H1 (cell line): ENCODE results near the gene SLFN12L. TPM values are rescaled to one million over a fixed set of nuclear protein-coding genes. Genes with fewer than 3 reads are reported as not detected.

ENCODE experiments used
- BACH1 ChIP-seq: IDR thresholded peaks from 2 replicates; pipeline ENCODE4 v1.6.1; 2012; ENCODE audit warnings: low read length, improper control_type of control experiment
- CBX5 ChIP-seq: fragments of 300-800, 300-1000 bp; sonication (generic); IDR thresholded peaks from 2 replicates; pipeline ENCODE4 v1.7.1; 2016; ENCODE audit warnings: antibody characterized with exemption, low read length, low read depth
- CHD2 ChIP-seq: IDR thresholded peaks from 2 replicates; pipeline ENCODE4 v1.6.1; 2012; ENCODE audit warnings: low read length, improper control_type of control experiment
- CTCF ChIP-seq, 3 experiments: IDR thresholded peaks; 1 replicate in 2 of 3; 2 replicates in 1 of 3; pipeline versions ENCODE4 v1.5.1 to v1.6.1; 2011; ENCODE audit warnings: low read length in 3 of 3, mild to moderate bottlenecking in 3 of 3, inconsistent platforms in 2 of 3, low read depth in 1 of 3, moderate library complexity in 1 of 3; ENCODE audit not compliant: insufficient read depth in 1 of 3; ENCODE audit errors: control extremely low read depth in 1 of 3
- E2F6 ChIP-seq: IDR thresholded peaks from 2 replicates; pipeline ENCODE4 v1.6.1; 2012; ENCODE audit warnings: inconsistent platforms
- FOSL1 ChIP-seq: IDR thresholded peaks from 2 replicates; pipeline ENCODE4 v1.6.1; 2011; ENCODE audit warnings: mild to moderate bottlenecking, low read depth, low read length, moderate library complexity; ENCODE audit not compliant: insufficient read depth
- JUN ChIP-seq: IDR thresholded peaks from 2 replicates; pipeline ENCODE4 v1.6.1; 2011; ENCODE audit warnings: low read depth, mild to moderate bottlenecking, improper control_type of control experiment, low read length
- KDM4A ChIP-seq: IDR thresholded peaks from one replicate; pipeline ENCODE4 v1.7.1; 2012; ENCODE audit warnings: low read depth, mild to moderate bottlenecking, moderate library complexity, low read length, inconsistent platforms; ENCODE audit not compliant: severe bottlenecking
- KDM5A ChIP-seq: fragments of 200-600 bp; IDR thresholded peaks from 2 replicates; pipeline ENCODE4 v1.7.1; 2012; ENCODE audit warnings: mild to moderate bottlenecking, low read length, inconsistent platforms, mixed read lengths
- NRF1 ChIP-seq: IDR thresholded peaks from 2 replicates; pipeline ENCODE4 v1.6.1; 2011; ENCODE audit warnings: mild to moderate bottlenecking, low read depth, low read length, improper control_type of control experiment
- PHF8 ChIP-seq: fragments of 200-600 bp; sonication (generic); conservative IDR thresholded peaks from 2 replicates; pipeline ENCODE4 v1.7.1; 2012; ENCODE audit warnings: low read depth, mild to moderate bottlenecking, inconsistent platforms, low read length, moderate library complexity
- RNF2 ChIP-seq: fragments of 200-900, 300-1000 bp; sonication (generic); IDR thresholded peaks from 2 replicates; pipeline ENCODE4 v1.7.1; 2016; ENCODE audit warnings: borderline replicate concordance, low read depth, mild to moderate bottlenecking, antibody characterized with exemption, low read length; ENCODE audit not compliant: poor library complexity, severe bottlenecking; ENCODE audit errors: missing control alignments
- SIX5 ChIP-seq: IDR thresholded peaks from 2 replicates; pipeline ENCODE4 v1.6.1; 2011; ENCODE audit warnings: mild to moderate bottlenecking, low read depth, low read length
- SP1 ChIP-seq: IDR thresholded peaks from 2 replicates; pipeline ENCODE4 v1.6.1; 2011; ENCODE audit warnings: low read depth, low read length
- SP2 ChIP-seq: IDR thresholded peaks from 2 replicates; pipeline ENCODE4 v1.6.1; 2012; ENCODE audit warnings: mild to moderate bottlenecking, low read length, inconsistent platforms
- SRF ChIP-seq: IDR thresholded peaks from 2 replicates; pipeline ENCODE4 v1.6.1; 2011; ENCODE audit warnings: mild to moderate bottlenecking, low read depth, low read length, moderate library complexity
- SUZ12 ChIP-seq: fragments of 200-600 bp; sonication (generic); IDR thresholded peaks from 2 replicates; pipeline ENCODE4 v1.6.1; 2012; ENCODE audit warnings: mild to moderate bottlenecking, inconsistent platforms, low read length, moderate library complexity, mixed read lengths
- TBP ChIP-seq: IDR thresholded peaks from 2 replicates; pipeline ENCODE4 v1.6.1; 2011; ENCODE audit warnings: low read depth, low read length, improper control_type of control experiment
- TCF12 ChIP-seq: IDR thresholded peaks from 2 replicates; pipeline ENCODE4 v1.6.1; 2011; ENCODE audit warnings: low read depth, mild to moderate bottlenecking, low read length
- USF2 ChIP-seq: IDR thresholded peaks from 2 replicates; pipeline ENCODE4 v1.6.1; 2011; ENCODE audit warnings: low read length, improper control_type of control experiment
- YY1 ChIP-seq: IDR thresholded peaks from 2 replicates; pipeline ENCODE4 v1.6.1; 2011; ENCODE audit warnings: low read depth, mild to moderate bottlenecking, low read length
- polyA plus RNA-seq, 7 experiments: library from polyadenylated mRNA; depleted of rRNA in 3 of 7; stranded (reverse) in 5 of 7; unstranded in 2 of 7; fragments of >200 nt in 5 of 7; fragments of 200-250 nt in 2 of 7; gene quantifications; 1 replicate in 5 of 7; 2 replicates in 1 of 7; 4 replicates in 1 of 7; pipeline versions ENCODE4 v1.2.1 to v1.2.3, GENCODE V29; 2011 to 2013; ENCODE audit warnings: missing spikeins in 2 of 7, mixed read lengths in 2 of 7
- total RNA-seq: library from RNA; stranded (reverse); fragmentation: NEBNext Ultra II Directional; extraction: Animal tissue kit (Norgen Biotek cat#: 25700); gene quantifications from 2 replicates; pipeline ENCODE4 v1.2.1, GENCODE V29; 2021

SLFN12L gene
- total and polyA plus RNA-seq, 2 of the 8 experiments (the other 6 are each of a cell fraction or from before 2014, with no cell fraction given): not detected

- TF ChIP-seq KDM4A (peak; percentile 77), SUZ12 (no peak), USF2 (no peak), RNF2 (no peak), KDM5A (no peak), SP2 (peak; percentile 51; the same call in 1 of the 2 replicates), PHF8 (peak; percentile 84), CTCF (IDR thresholded peaks at IDR 0.05; ENCODE audit: control extremely low read depth in 1 of 3, insufficient read depth in 1 of 3, low read depth in 1 of 3, low read length in 3 of 3) (no peak), YY1 (no peak), TBP (peak; percentile 85), NRF1 (no peak), TCF12 (no peak), E2F6 (no peak), BACH1 (peak; percentile 39; the same call in 1 of the 2 replicates), CHD2 (no peak), FOSL1 (no peak), SIX5 (no peak), SP1 (no peak), JUN (no peak), SRF (no peak), CBX5 (no peak)
Observed at GRCh38 chr17:35578197-35578928, 40.9 kb upstream of the SLFN12L start, which contains the start of gene PEX12 (continued).
